K562 (cell line): Measurements from ENCODE around the gene SRSF11. TPM values are rescaled to one million over a fixed set of nuclear protein-coding genes. Genes with fewer than 3 reads are reported as not detected.

ENCODE experiments used
- ATAC-seq: fragments of 200-7000 bp; cut with Tn5 transposase; 3 replicates; pipeline ENCODE4 v1.9.1; 2020; ENCODE audit warnings: moderate library complexity
- BruUV-seq: library from RNA; stranded (reverse); fragments of 400-500 nt; replicated peaks from 2 replicates; lab custom pipeline; 2021; lab: Mats Ljungman, UMichigan
- CTCF ChIA-PET: fragments of 300-600 bp; formaldehyde crosslinking; extraction: SDS; loops from one replicate; lab custom pipeline; 2021; ENCODE audit warnings: low intra/inter-chr PET ratio; lab: Yijun Ruan, JAX
- POLR2A ChIA-PET: fragments of 300-600, 350-650 bp; sonication (Branson Sonifier 250); formaldehyde crosslinking; extraction: SDS; loops from one replicate; lab custom pipeline; 2021; ENCODE audit warnings: antibody characterized with exemption, inconsistent platforms; lab: Yijun Ruan, JAX
- DNase-seq, 4 experiments: peaks; one replicate each; pipeline versions ENCODE4 v3.0.0 to v3.0.0-alpha.2; 2011 to 2018; ENCODE audit warnings: low spot score in 3 of 4, mixed read lengths in 3 of 4; ENCODE audit errors: extremely low read depth in 1 of 4
- FAIRE-seq: peaks from 2 replicates; lab custom pipeline; 2011; peaks lifted over from hg19 to GRCh38; lab: Jason Lieb, UNC
- H2AFZ ChIP-seq: 2 replicates; pipeline ENCODE4 v1.6.0; 2011; ENCODE audit warnings: low read depth, low read length, control low read depth, inconsistent platforms
- H3K27ac ChIP-seq: fragments of 200-600 bp; 3 replicates; pipeline ENCODE4 v1.8.0; 2011; ENCODE audit warnings: low read depth, mild to moderate bottlenecking, control low read depth, inconsistent platforms, low read length, moderate library complexity, mixed read lengths; ENCODE audit errors: extremely low read depth
- H3K27me3 ChIP-seq, 2 experiments: fragments of 300-600 bp in 1 of 2; 2 replicates in 1 of 2; 3 replicates in 1 of 2; pipeline versions ENCODE4 v1.6.0 to v1.8.0; 2011; ENCODE audit warnings: inconsistent platforms in 2 of 2, low read length in 2 of 2, mild to moderate bottlenecking in 1 of 2, mixed read lengths in 1 of 2, moderate library complexity in 1 of 2; ENCODE audit not compliant: control insufficient read depth in 2 of 2, insufficient read depth in 2 of 2
- H3K36me3 ChIP-seq: fragments of 300-600 bp; 3 replicates; pipeline ENCODE4 v1.8.0; 2011; ENCODE audit warnings: mild to moderate bottlenecking, low read length, inconsistent platforms; ENCODE audit not compliant: control insufficient read depth, insufficient read depth
- H3K4me1 ChIP-seq, 2 experiments: fragments of 200-600 bp in 1 of 2; replicated peaks in 1 of 2; 2 replicates in 1 of 2; 3 replicates in 1 of 2; pipeline versions ENCODE4 v1.5.1 to v1.8.0; 2011; ENCODE audit warnings: inconsistent platforms in 2 of 2, low read length in 2 of 2, mild to moderate bottlenecking in 1 of 2, mixed read lengths in 1 of 2, moderate library complexity in 1 of 2; ENCODE audit not compliant: control insufficient read depth in 2 of 2, insufficient read depth in 2 of 2
- H3K4me2 ChIP-seq: 2 replicates; pipeline ENCODE4 v1.6.1; 2011; ENCODE audit warnings: low read length, control low read depth, inconsistent platforms, mixed read lengths; ENCODE audit not compliant: insufficient read depth
- H3K4me3 ChIP-seq: fragments of 200-600 bp; sonication (generic), shearing (Covaris generic); 2 replicates; pipeline ENCODE4 v1.5.1; 2016; ENCODE audit warnings: control low read depth, inconsistent platforms
- H3K79me2 ChIP-seq: fragments of 200-600 bp; 3 replicates; pipeline ENCODE4 v1.8.0; 2011; ENCODE audit warnings: low read length, inconsistent platforms; ENCODE audit not compliant: control insufficient read depth, insufficient read depth
- H3K9ac ChIP-seq, 2 experiments: 2 replicates each; pipeline versions ENCODE4 v1.6.0 to v1.6.1; 2011; ENCODE audit warnings: low read depth in 2 of 2, low read length in 2 of 2, control low read depth in 1 of 2, inconsistent platforms in 1 of 2, mild to moderate bottlenecking in 1 of 2, mixed read lengths in 1 of 2; ENCODE audit not compliant: insufficient read depth in 1 of 2
- H3K9me1 ChIP-seq: one replicate; pipeline ENCODE4 v1.6.0; 2011; ENCODE audit warnings: inconsistent platforms, mild to moderate bottlenecking, low read length, moderate library complexity; ENCODE audit not compliant: control insufficient read depth, insufficient read depth
- H3K9me3 ChIP-seq: replicated peaks from 2 replicates; pipeline ENCODE4 v1.5.1; 2011; ENCODE audit warnings: low read depth, low read length, inconsistent platforms; ENCODE audit not compliant: control insufficient read depth, insufficient read depth
- H4K20me1 ChIP-seq: replicated peaks from 2 replicates; pipeline ENCODE4 v1.6.1; 2011; ENCODE audit warnings: low read length, inconsistent platforms, mixed read lengths; ENCODE audit not compliant: control insufficient read depth, insufficient read depth
- HSF4 ChIP-seq: fragments of 250-450 bp; sonication (Bioruptor Pico); IDR thresholded peaks from 2 replicates; pipeline ENCODE4 v2.1.2; 2022; ENCODE audit warnings: mild to moderate bottlenecking, moderate library complexity, borderline replicate concordance
- KLF1 ChIP-seq: fragments of 450-650 bp; IDR thresholded peaks from 2 replicates; pipeline ENCODE4 v1.6.1; 2016; ENCODE audit warnings: missing genetic modification characterization, missing compliant biosample characterization
- KLF13 ChIP-seq: fragments of 450-650 bp; IDR thresholded peaks from 2 replicates; pipeline ENCODE4 v1.6.1; 2016; ENCODE audit warnings: missing genetic modification characterization, low read depth, mild to moderate bottlenecking, missing compliant biosample characterization, moderate library complexity, borderline replicate concordance
- ZNF146 ChIP-seq: IDR thresholded peaks from one replicate; pipeline ENCODE4 v1.6.1; 2018; ENCODE audit warnings: missing compliant biosample characterization; ENCODE audit not compliant: unreplicated experiment
- WGBS: fragments of 100-300 bp; shearing (Covaris generic); methylation state at CpG from one replicate; pipeline ENCODE4 v1.1.6; 2016; ENCODE audit warnings: low coverage, mixed read lengths; ENCODE audit not compliant: insufficient coverage; ENCODE audit errors: missing lambda C conversion rate; 5-methylcytosine and 5-hydroxymethylcytosine counted together
- in situ Hi-C: fragments of 300-500 bp; cut with MboI; formaldehyde crosslinking; loops from 4 replicates; pipeline ENCODE4 v1.15.0; 2018; ENCODE audit warnings: inconsistent platforms, mixed read lengths
- intact Hi-C: fragments of 100-400 bp; cut with micrococcal nuclease; formaldehyde crosslinking; loops from 2 replicates; pipeline ENCODE4 v1.14.2; 2022
- polyA plus RNA-seq, 8 experiments: library from polyadenylated mRNA; depleted of rRNA in 4 of 8; stranded (reverse) in 5 of 8; unstranded in 3 of 8; fragments of >200 nt; fragmentation: Nextera tagmentation in 2 of 8; fragmentation: Illumina TruSeq in 1 of 8; extraction: Ambion mirVana in 2 of 8; extraction: Trizol in 1 of 8; gene quantifications; 2 replicates each; pipeline versions ENCODE4 v1.2.1 to v1.2.3, GENCODE V29; 2011 to 2014; ENCODE audit warnings: inconsistent platforms in 1 of 8, missing spikeins in 1 of 8
- total RNA-seq, 7 experiments: library from RNA; depleted of rRNA in 6 of 7; stranded (reverse); fragments of >200 nt in 6 of 7; fragmentation: Illumina TruSeq in 2 of 7; extraction: Trizol in 2 of 7; gene quantifications; 2 replicates each; pipeline versions ENCODE4 v1.2.1 to v1.2.3, GENCODE V29; 2011 to 2021; ENCODE audit warnings: low replicate concordance in 1 of 7
- TF ChIP-seq, protein P1 (sequence below): fragments of 450-650 bp; IDR thresholded peaks from 2 replicates; pipeline ENCODE4 v1.6.1; 2017; ENCODE audit warnings: mild to moderate bottlenecking, moderate library complexity
- TF ChIP-seq, protein P2 (sequence below): IDR thresholded peaks from 2 replicates; pipeline ENCODE4 v1.6.1; 2011; ENCODE audit warnings: borderline replicate concordance, low read depth, mild to moderate bottlenecking, moderate library complexity, low read length; ENCODE audit not compliant: insufficient read depth, poor library complexity, severe bottlenecking

SRSF11 gene
- total and polyA plus RNA-seq, 9 of the 15 experiments (the other 6 are each of a cell fraction or from before 2014, with no cell fraction given) = 76.9 to 418 (median 190) TPM

DNA sequence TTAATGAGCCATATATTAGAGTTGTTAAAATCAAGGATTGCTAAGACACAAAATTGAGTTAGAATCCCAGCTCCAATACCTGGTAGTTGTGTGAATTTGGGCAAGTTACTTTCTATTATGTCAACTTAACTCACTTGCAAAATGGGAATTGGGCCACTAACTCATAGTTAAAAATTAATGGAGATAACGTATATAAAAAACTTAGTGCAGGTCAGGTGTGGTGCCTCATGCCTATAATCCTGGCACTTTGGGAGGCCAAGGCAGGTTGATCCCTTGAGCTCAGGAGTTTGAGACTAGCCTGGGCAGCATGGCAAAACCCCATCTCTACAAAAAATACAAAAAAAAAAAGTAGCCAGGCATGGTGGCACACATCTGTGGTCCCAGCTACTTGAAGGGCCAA is 57.5 kb downstream of the SRSF11 start:
- ChIA-PET CTCF (no interaction called here), POLR2A (no interaction called here)
- intact Hi-C loops (no loop called here), in situ Hi-C loops (no loop called here)
- H3K4me1 ChIP-seq = no peaks in the 10 kb centered on the region
- 88% methylated on average over 1 of the region's 1 CpG for WGBS
- peaks cover 26% of the 10 kb centered on the region for H3K36me3 ChIP-seq
- H3K4me2 ChIP-seq = no peak overlapping the region
- FAIRE-seq = no peak
- no peak overlapping the region for H3K4me3 ChIP-seq
- no TSS peak for BruUV-seq
- DNase-seq = no peak
- no peak overlapping the region for H2AFZ ChIP-seq
- no peak overlapping the region for H3K27ac ChIP-seq
- ATAC-seq = no peak
- H3K9me3 ChIP-seq = no peaks in the 10 kb centered on the region
- no peaks in the 10 kb centered on the region for H4K20me1 ChIP-seq
- no peaks in the 10 kb centered on the region for H3K27me3 ChIP-seq
- no peaks in the 10 kb centered on the region for H3K9me1 ChIP-seq
- TF ChIP-seq ZNF146 (CRISPR knock-in tag) (no peak), KLF1 (tag) (no peak), HSF4 (CRISPR knock-in tag) (no peak), KLF13 (tag) (no peak)
- TF ChIP-seq, protein P1, sequence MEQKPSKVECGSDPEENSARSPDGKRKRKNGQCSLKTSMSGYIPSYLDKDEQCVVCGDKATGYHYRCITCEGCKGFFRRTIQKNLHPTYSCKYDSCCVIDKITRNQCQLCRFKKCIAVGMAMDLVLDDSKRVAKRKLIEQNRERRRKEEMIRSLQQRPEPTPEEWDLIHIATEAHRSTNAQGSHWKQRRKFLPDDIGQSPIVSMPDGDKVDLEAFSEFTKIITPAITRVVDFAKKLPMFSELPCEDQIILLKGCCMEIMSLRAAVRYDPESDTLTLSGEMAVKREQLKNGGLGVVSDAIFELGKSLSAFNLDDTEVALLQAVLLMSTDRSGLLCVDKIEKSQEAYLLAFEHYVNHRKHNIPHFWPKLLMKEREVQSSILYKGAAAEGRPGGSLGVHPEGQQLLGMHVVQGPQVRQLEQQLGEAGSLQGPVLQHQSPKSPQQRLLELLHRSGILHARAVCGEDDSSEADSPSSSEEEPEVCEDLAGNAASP = no peak
- TF ChIP-seq, protein P2, sequence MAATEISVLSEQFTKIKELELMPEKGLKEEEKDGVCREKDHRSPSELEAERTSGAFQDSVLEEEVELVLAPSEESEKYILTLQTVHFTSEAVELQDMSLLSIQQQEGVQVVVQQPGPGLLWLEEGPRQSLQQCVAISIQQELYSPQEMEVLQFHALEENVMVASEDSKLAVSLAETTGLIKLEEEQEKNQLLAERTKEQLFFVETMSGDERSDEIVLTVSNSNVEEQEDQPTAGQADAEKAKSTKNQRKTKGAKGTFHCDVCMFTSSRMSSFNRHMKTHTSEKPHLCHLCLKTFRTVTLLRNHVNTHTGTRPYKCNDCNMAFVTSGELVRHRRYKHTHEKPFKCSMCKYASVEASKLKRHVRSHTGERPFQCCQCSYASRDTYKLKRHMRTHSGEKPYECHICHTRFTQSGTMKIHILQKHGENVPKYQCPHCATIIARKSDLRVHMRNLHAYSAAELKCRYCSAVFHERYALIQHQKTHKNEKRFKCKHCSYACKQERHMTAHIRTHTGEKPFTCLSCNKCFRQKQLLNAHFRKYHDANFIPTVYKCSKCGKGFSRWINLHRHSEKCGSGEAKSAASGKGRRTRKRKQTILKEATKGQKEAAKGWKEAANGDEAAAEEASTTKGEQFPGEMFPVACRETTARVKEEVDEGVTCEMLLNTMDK = no peak
- no peak overlapping the region for H3K9ac ChIP-seq
- no peaks in the 10 kb centered on the region for H3K79me2 ChIP-seq
